Smooth muscle cell (in vitro differentiated cells): ENCODE data around the gene CCAR1. TPM values are rescaled to one million over a fixed set of nuclear protein-coding genes. Genes with fewer than 3 reads are reported as not detected.

Source experiments
- DNase-seq: peaks from one replicate; lab custom pipeline; 2025; ENCODE audit not compliant: unreplicated experiment; lab: John Stamatoyannopoulos, UW
- H2AFZ ChIP-seq: fragments of 200-600 bp; sonication (generic); 2 replicates; pipeline ENCODE4 v1.6.0; 2016; ENCODE audit warnings: antibody characterized with exemption, low read depth, mild to moderate bottlenecking
- H3F3A ChIP-seq: fragments of 200-600 bp; sonication (generic); 2 replicates; pipeline ENCODE4 v1.6.0; 2017; ENCODE audit warnings: antibody characterized with exemption, low read depth
- H3K27ac ChIP-seq: fragments of 200-600 bp; sonication (generic); 2 replicates; pipeline ENCODE4 v1.5.1; 2016; ENCODE audit warnings: low read depth, mild to moderate bottlenecking
- H3K27me3 ChIP-seq: fragments of 200-600 bp; sonication (generic); 2 replicates; pipeline ENCODE4 v1.6.1; 2016; ENCODE audit warnings: low read depth, mild to moderate bottlenecking
- H3K36me3 ChIP-seq: fragments of 200-600 bp; sonication (generic); 2 replicates; pipeline ENCODE4 v1.5.1; 2016; ENCODE audit warnings: low read depth
- H3K4me1 ChIP-seq: fragments of 200-600 bp; sonication (generic); 2 replicates; pipeline ENCODE4 v1.5.1; 2016; ENCODE audit warnings: low read depth
- H3K4me2 ChIP-seq: fragments of 200-600 bp; sonication (generic); 2 replicates; pipeline ENCODE4 v1.6.0; 2016; ENCODE audit warnings: mild to moderate bottlenecking
- H3K4me3 ChIP-seq: fragments of 200-600 bp; sonication (generic); 2 replicates; pipeline ENCODE4 v1.5.1; 2016; ENCODE audit warnings: mild to moderate bottlenecking
- H3K79me2 ChIP-seq: fragments of 200-600 bp; sonication (generic); 2 replicates; pipeline ENCODE4 v1.6.0; 2016; ENCODE audit warnings: low read depth, mild to moderate bottlenecking
- H3K9ac ChIP-seq: fragments of 200-600 bp; sonication (generic); 2 replicates; pipeline ENCODE4 v1.6.0; 2016; ENCODE audit warnings: low read depth
- H3K9me3 ChIP-seq: fragments of 200-600 bp; sonication (generic); replicated peaks from 2 replicates; pipeline ENCODE4 v1.5.1; 2016; ENCODE audit warnings: low read depth
- H4K20me1 ChIP-seq: fragments of 200-600 bp; sonication (generic); 2 replicates; pipeline ENCODE4 v1.6.0; 2016; ENCODE audit warnings: low read depth
- CTCF ChIP-seq: fragments of 200-600 bp; sonication (generic); IDR thresholded peaks from 2 replicates; pipeline ENCODE4 v1.5.1; 2017; ENCODE audit warnings: borderline replicate concordance, mild to moderate bottlenecking, antibody characterized with exemption; ENCODE audit not compliant: insufficient read depth, poor library complexity, severe bottlenecking
- WGBS: methylation state at CpG from one replicate; pipeline ENCODE4 v1.1.7; 2016; ENCODE audit warnings: low lambda C conversion rate; 5-methylcytosine and 5-hydroxymethylcytosine counted together
- polyA plus RNA-seq: library from polyadenylated mRNA; unstranded; fragments of >200 nt; fragmentation: Nextera tagmentation; extraction: Ambion mirVana; gene quantifications from 2 replicates; pipeline ENCODE4 v1.2.1, GENCODE V29; 2016
- total RNA-seq: library from RNA; depleted of rRNA; stranded (reverse); fragments of >200 nt; gene quantifications from 2 replicates; pipeline ENCODE4 v1.2.3, GENCODE V29; 2014

CCAR1 gene
- total and polyA plus RNA-seq, 2 experiments from 2014 or later = 48.7 to 51.4 TPM

DNA sequence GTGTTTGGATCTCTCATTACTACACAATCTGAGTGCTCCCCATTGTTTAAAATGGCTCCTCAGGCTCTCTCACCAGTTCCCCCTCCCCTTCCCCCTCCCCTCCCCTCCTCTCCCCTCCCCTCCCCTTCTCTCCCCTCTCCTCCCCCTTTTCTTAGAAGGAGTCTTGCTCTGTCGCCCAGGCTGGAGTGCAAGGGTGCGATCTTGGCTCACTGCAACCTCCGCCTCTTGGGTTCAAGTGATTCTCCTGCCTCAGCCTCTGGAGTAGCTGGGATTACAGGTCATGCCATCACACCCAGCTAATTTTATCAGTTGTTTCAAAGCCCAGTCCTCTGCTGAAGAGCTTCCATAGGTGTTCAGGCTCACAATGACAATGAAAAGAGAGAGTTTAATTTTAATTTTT lies 3.6 kb upstream of the CCAR1 start:
- no peaks in the 10 kb centered on the region for H3K9me3 ChIP-seq
- H2AFZ ChIP-seq = no peak overlapping the region
- H3K27me3 ChIP-seq = no peaks in the 10 kb centered on the region
- WGBS = 100% methylated on average over 2 of the region's 3 CpGs
- no peak overlapping the region for H3K27ac ChIP-seq
- no peak overlapping the region for H3K9ac ChIP-seq
- H3K36me3 ChIP-seq = no peaks in the 10 kb centered on the region
- H3K4me3 ChIP-seq = no peak overlapping the region
- no peaks in the 10 kb centered on the region for H4K20me1 ChIP-seq
- H3K4me1 ChIP-seq = peaks cover 6% of the 10 kb centered on the region
- peaks cover 14% of the 10 kb centered on the region for H3K79me2 ChIP-seq
- no peak overlapping the region for H3K4me2 ChIP-seq
- DNase-seq = no peak
- H3F3A ChIP-seq = no peaks in the 10 kb centered on the region
- TF ChIP-seq CTCF = no peak

DNA sequence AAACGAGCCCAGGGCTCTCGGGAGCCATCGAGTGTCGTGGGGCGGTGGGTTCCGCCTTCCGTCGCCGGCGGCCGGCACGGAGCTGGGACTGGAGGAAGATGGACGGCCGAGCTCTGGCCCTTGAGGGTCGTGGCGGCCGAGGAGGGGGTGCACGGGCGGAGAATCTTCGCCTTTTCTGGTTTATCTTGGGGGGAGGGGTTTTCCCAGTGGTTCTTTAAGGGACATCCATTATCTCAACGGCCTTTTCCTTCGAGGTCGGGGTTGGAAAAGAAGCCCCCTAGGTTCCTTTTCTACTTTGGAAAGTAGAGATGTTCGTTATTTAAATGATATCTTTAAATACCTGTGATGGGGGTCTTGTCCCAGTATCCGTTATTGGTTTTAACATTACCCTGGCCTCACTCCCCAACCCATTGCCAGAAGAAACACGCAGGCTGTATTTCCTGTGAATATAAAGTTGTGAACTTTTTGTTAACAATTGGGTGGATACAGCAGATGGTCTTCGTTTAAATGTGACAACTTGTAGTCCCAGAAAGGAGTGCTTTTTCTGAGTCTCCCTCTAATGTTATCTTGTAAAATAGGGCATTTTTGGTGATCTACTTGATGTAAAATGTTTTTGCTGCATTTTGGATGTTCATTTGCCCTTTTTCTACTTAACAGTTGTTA lies 765 bp downstream of the CCAR1 start:
- Histone ChIP-seq H3K27me3 (no peaks in the 10 kb centered on the region), H3K4me1 (peaks cover 11% of the 10 kb centered on the region), H3K9me3 (no peaks in the 10 kb centered on the region), H3K4me2 (peak overlapping the region; percentile 96), H3K4me3 (peak overlapping the region; percentile 99), H3K36me3 (no peaks in the 10 kb centered on the region), H3K79me2 (peaks cover 44% of the 10 kb centered on the region), H2AFZ (peak overlapping the region; percentile 97), H4K20me1 (peaks cover 10% of the 10 kb centered on the region), H3F3A (no peaks in the 10 kb centered on the region), H3K9ac (peak overlapping the region; percentile 98), H3K27ac (peak overlapping the region; percentile 94)
- WGBS = under 1% methylated on average over 27 of the region's 27 CpGs
- no peak for DNase-seq
- TF ChIP-seq CTCF = no peak

GRCh38 chr10:68725016-68725415 lies 4.0 kb downstream of the CCAR1 start:
- 94% methylated on average over 14 of the region's 14 CpGs for WGBS
- Histone ChIP-seq H3K4me3 (no peak overlapping the region), H3K9me3 (no peaks in the 10 kb centered on the region), H3K4me2 (no peak overlapping the region), H4K20me1 (peaks cover 40% of the 10 kb centered on the region), H3K27me3 (no peaks in the 10 kb centered on the region), H3K27ac (no peak overlapping the region), H3K79me2 (peaks cover 75% of the 10 kb centered on the region), H3K4me1 (peaks cover 11% of the 10 kb centered on the region), H2AFZ (no peak overlapping the region), H3K36me3 (no peaks in the 10 kb centered on the region), H3F3A (no peaks in the 10 kb centered on the region), H3K9ac (no peak overlapping the region)
- DNase-seq = no peak
- TF ChIP-seq CTCF = no peak

DNA sequence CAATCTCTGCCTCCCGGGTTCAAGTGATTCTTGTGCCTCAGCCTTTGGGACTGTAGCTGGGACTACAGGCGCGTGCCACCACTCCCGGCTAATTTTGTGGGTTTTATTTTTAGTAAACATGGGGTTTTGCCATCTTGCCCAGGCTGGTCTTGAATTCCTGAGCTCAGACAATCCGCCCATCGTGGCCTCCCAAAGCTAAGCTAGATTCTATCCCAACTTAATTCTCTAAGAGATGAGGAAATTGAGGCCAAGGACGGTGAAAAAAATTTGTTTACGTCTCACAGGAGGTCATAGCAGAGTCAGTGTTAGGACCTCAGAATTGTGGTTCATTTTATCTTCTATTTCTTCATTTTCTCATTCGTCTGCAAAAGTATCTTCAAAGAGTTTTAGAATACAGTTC lies 6.1 kb downstream of the CCAR1 start:
- Histone ChIP-seq H2AFZ (no peak overlapping the region), H3K36me3 (no peaks in the 10 kb centered on the region), H3K79me2 (peaks cover 82% of the 10 kb centered on the region), H3K9ac (no peak overlapping the region), H3K27ac (no peak overlapping the region), H3K4me2 (no peak overlapping the region), H3K9me3 (no peaks in the 10 kb centered on the region), H4K20me1 (peaks cover 62% of the 10 kb centered on the region), H3K4me3 (no peak overlapping the region), H3K27me3 (no peaks in the 10 kb centered on the region), H3F3A (no peaks in the 10 kb centered on the region), H3K4me1 (peaks cover 7% of the 10 kb centered on the region)
- no peak for TF ChIP-seq CTCF
- DNase-seq = no peak
- WGBS = 68% methylated on average over 9 of the region's 9 CpGs
